HEK293 (cell line): ENCODE measurements around the gene CHRM2.

Source experiments
- BCL11A ChIP-seq: fragments of 450-650 bp; formaldehyde crosslinking; IDR thresholded peaks from 2 replicates; pipeline ENCODE4 v1.5.1; 2016; ENCODE audit warnings: low read depth, missing biosample characterization, missing genetic modification characterization
- ZBTB1 ChIP-seq: fragments of 450-650 bp; formaldehyde crosslinking; IDR thresholded peaks from 2 replicates; pipeline ENCODE4 v1.5.1; 2016; ENCODE audit warnings: missing biosample characterization, missing genetic modification characterization
- ZNF274 ChIP-seq, 2 experiments: fragments of 200-500 bp in 1 of 2; fragments of 450-650 bp in 1 of 2; sonication (Bioruptor generic) in 1 of 2; formaldehyde crosslinking in 1 of 2; IDR thresholded peaks; 2 replicates each; pipeline versions ENCODE4 v1.5.1 to v1.6.1; 2014 to 2016; ENCODE audit warnings: borderline replicate concordance in 1 of 2, inconsistent platforms in 1 of 2, low read length in 1 of 2, missing biosample characterization in 1 of 2, missing genetic modification characterization in 1 of 2
- ZNF404 ChIP-seq: fragments of 450-650 bp; formaldehyde crosslinking; IDR thresholded peaks from 2 replicates; pipeline ENCODE4 v1.5.1; 2017; ENCODE audit warnings: missing biosample characterization, missing genetic modification characterization
- ZNF510 ChIP-seq: fragments of 450-650 bp; formaldehyde crosslinking; IDR thresholded peaks from 2 replicates; pipeline ENCODE4 v1.5.1; 2018; ENCODE audit warnings: mild to moderate bottlenecking, missing genetic modification characterization, missing biosample characterization; ENCODE audit not compliant: insufficient replicate concordance
- TF ChIP-seq, protein P1 (sequence below): fragments of 450-650 bp; formaldehyde crosslinking; IDR thresholded peaks from 2 replicates; pipeline ENCODE4 v1.5.1; 2016; ENCODE audit warnings: missing biosample characterization, missing genetic modification characterization

DNA sequence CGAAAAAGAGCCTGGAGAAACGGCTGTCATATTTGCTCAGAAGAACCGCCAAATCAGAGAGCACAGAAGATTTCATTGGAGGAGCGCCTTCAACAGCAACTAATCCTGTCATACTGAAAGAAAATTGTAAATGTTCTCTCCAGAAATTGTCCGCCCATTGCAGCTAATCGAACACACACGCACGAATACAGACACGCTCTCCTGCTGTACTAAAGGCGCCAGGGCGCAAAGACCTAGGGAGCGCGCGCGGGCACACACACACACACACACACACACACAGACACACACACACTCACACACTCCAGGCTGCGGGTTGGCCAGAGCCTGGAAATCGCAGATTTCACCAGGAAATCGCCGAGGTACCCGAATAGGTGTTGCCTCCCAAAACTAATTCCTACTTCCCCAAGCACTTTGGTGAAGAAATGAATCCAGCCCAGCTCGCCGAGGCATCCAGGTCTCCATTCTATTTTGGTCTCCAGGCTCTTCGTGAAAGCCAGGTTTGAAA is at the start of gene CHRM2:
- no peak for TF ChIP-seq ZNF510 (tag by site-specific recombination)
- no peak for TF ChIP-seq ZBTB1 (tag by site-specific recombination)
- TF ChIP-seq ZNF404 (tag by site-specific recombination) = no peak
- no peak for TF ChIP-seq ZNF274 (IDR thresholded peaks at IDR 0.05; ENCODE audit: low read length)
- no peak for TF ChIP-seq ZNF274 (tag by site-specific recombination; IDR thresholded peaks at IDR 0.05; ENCODE audit: borderline replicate concordance)
- TF ChIP-seq, protein P1, sequence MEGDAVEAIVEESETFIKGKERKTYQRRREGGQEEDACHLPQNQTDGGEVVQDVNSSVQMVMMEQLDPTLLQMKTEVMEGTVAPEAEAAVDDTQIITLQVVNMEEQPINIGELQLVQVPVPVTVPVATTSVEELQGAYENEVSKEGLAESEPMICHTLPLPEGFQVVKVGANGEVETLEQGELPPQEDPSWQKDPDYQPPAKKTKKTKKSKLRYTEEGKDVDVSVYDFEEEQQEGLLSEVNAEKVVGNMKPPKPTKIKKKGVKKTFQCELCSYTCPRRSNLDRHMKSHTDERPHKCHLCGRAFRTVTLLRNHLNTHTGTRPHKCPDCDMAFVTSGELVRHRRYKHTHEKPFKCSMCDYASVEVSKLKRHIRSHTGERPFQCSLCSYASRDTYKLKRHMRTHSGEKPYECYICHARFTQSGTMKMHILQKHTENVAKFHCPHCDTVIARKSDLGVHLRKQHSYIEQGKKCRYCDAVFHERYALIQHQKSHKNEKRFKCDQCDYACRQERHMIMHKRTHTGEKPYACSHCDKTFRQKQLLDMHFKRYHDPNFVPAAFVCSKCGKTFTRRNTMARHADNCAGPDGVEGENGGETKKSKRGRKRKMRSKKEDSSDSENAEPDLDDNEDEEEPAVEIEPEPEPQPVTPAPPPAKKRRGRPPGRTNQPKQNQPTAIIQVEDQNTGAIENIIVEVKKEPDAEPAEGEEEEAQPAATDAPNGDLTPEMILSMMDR (tag by site-specific recombination) = no peak
- TF ChIP-seq BCL11A (tag by site-specific recombination) = no peak
